ENCODE measurements around the gene PUDP. TPM values are rescaled to one million over a fixed set of nuclear protein-coding genes. Genes with fewer than 3 reads are reported as not detected.
"Not testable (repeated sequence)": the region's sequence is repeated elsewhere in the genome, so short reads cannot be mapped to it uniquely, and the experiment has no call there.

The PUDP gene
- total and polyA plus RNA-seq, 2 donors = 7.9 to 18.8 TPM

DNA sequence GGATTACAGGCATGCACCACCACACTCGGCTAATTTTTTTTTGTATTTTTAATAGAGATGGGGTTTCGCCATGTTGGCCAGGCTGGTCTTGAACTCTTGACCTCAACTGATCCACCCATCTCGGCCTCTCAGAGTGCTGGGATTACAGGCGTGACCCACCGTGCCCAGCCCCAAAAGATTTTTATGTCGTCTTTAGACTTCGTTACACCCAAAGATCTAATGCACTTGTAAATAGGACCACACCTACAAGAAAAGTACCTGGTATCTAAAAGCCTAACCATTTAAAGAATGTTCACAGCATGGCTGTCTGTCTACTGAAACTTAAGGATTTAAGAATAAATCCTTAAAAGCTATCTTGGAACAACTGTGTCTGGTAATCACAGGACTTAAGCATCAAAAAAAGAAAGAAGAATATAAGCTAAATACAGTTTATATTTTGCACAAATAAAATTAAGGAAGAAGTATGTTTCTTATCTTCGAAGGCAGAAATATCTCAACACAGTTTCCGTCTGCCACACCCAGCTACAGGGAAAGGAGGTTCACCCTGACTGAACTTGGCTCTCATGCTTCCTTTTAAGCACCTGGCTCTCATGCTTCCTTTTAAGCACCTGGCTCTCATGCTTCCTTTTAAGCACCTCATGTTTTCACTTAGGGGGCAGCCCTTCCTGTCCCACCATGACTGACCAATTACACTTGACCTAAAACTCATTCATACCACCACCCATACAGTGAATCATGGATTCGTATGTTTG lies 92.4 kb downstream of the PUDP start:
- H3K4me1 ChIP-seq (ENCODE audit: control insufficient read depth in 2 of 2, insufficient read depth in 2 of 2, low read length in 2 of 2) = peaks cover 7 to 82% of the 10 kb centered on the region in 2 donors
- peaks cover 0 to 3% of the 10 kb centered on the region in 2 donors for H3K9me3 ChIP-seq (ENCODE audit: control insufficient read depth in 2 of 2, insufficient read depth in 1 of 2, low read length in 1 of 2)
- WGBS = 75% methylated on average over 10 of the region's 10 CpGs
- peak in 1 of 9 donors; percentile 71 for DNase-seq (ENCODE audit: low read depth in 6 of 9, low spot score in 9 of 9)
- no peak overlapping the region for H3K4me3 ChIP-seq (ENCODE audit: low read length in 2 of 2)
- peak overlapping the region in 1 of 2 donors; percentile 90 for H3K27ac ChIP-seq (ENCODE audit: low read depth in 1 of 2, low read length in 1 of 2)
- peaks cover 0 to 75% of the 10 kb centered on the region in 2 donors for H3K36me3 ChIP-seq (ENCODE audit: control insufficient read depth in 2 of 2, insufficient read depth in 2 of 2, low read length in 1 of 2)
- no peaks in the 10 kb centered on the region for H3K27me3 ChIP-seq (ENCODE audit: control insufficient read depth in 2 of 2, insufficient read depth in 1 of 2, low read length in 1 of 2)

DNA sequence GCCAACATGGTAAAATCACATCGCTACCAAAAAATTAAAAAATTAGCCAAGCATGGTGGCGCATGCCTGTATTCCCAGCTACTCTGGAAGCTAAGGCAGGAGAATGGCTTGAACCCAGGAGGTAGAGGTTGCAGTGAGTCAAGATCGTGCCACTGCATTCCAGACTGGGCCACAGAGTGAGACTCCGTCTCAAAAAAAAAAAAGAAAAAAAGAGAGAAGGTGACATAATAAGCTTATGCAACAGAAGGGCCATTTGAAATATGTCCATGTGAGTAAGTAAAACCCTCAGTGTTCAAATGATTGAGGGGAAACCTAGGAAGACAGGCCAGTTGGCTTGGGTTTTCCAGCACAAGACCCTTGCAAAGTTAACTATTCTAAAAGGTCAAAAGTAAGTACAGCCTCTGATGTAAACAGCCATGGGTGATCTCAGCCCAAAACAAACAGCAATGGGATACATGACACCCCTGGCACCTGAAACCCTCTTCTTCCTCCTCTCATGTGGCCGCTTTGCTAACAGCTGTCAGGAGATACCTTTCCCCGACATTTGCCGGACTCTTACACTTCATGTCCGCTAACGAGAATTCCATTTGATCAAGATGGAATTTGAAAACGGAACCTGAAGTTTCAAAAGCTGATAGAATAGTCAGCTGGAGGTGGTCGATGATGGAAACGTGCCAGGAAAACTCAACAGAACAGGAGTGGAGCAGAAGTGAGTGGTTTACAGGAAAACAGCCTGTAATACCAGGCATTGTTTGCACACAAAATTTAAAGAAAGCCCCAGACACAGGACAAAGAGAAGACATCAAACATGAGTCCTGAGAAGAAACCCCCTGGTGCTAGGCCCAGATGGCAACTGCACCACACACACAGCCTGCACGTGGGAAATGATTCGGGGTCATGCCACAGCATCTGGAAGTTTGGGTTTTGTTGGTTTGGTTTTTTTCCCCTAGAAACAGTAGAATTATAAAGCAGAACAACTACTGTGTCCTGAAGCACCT lies 93.4 kb downstream of the PUDP start:
- Histone ChIP-seq H3K27me3 (ENCODE audit: control insufficient read depth in 2 of 2, insufficient read depth in 1 of 2, low read length in 1 of 2) (no peaks in the 10 kb centered on the region), H3K27ac (ENCODE audit: low read depth in 1 of 2, low read length in 1 of 2) (peak overlapping the region in 1 of 2 donors; percentile 90), H3K9me3 (ENCODE audit: control insufficient read depth in 2 of 2, insufficient read depth in 1 of 2, low read length in 1 of 2) (peaks cover 0 to 3% of the 10 kb centered on the region in 2 donors), H3K36me3 (ENCODE audit: control insufficient read depth in 2 of 2, insufficient read depth in 2 of 2, low read length in 1 of 2) (peaks cover 0 to 74% of the 10 kb centered on the region in 2 donors), H3K4me1 (ENCODE audit: control insufficient read depth in 2 of 2, insufficient read depth in 2 of 2, low read length in 2 of 2) (peaks cover 7 to 78% of the 10 kb centered on the region in 2 donors), H3K4me3 (ENCODE audit: low read length in 2 of 2) (no peak overlapping the region)
- 80% methylated on average over 14 of the region's 14 CpGs for WGBS
- DNase-seq (ENCODE audit: low read depth in 6 of 9, low spot score in 9 of 9) = peak in 1 of 9 donors; percentile 58

DNA sequence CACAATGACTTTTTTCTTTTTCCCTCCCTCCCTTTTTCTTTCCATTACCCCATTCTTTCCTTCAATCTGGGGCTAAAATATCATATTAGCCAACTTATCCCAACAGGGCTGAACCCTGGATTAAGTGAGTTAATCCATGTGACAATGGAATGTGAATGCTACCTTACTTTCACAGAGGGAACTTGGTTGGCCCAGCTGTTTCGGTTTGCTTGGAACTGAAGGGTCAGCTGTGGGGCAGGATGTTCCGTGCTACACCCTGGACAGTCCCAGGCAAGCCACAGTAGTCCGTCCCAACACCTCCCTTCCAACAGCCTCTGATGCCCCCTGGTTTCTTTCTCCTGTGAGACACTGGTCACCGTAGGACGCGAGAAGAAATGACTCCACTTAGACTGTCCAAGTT lies 95.4 kb downstream of the PUDP start:
- no peak for DNase-seq (ENCODE audit: low read depth in 6 of 9, low spot score in 9 of 9)
- Histone ChIP-seq H3K36me3 (ENCODE audit: control insufficient read depth in 2 of 2, insufficient read depth in 2 of 2, low read length in 1 of 2) (peaks cover 0 to 72% of the 10 kb centered on the region in 2 donors), H3K4me1 (ENCODE audit: control insufficient read depth in 2 of 2, insufficient read depth in 2 of 2, low read length in 2 of 2) (peaks cover 7 to 61% of the 10 kb centered on the region in 2 donors), H3K27ac (ENCODE audit: low read depth in 1 of 2, low read length in 1 of 2) (peak overlapping the region in 1 of 2 donors; percentile 34), H3K4me3 (ENCODE audit: low read length in 2 of 2) (no peak overlapping the region), H3K9me3 (ENCODE audit: control insufficient read depth in 2 of 2, insufficient read depth in 1 of 2, low read length in 1 of 2) (peaks cover 0 to 3% of the 10 kb centered on the region in 2 donors), H3K27me3 (ENCODE audit: control insufficient read depth in 2 of 2, insufficient read depth in 1 of 2, low read length in 1 of 2) (no peaks in the 10 kb centered on the region)
- WGBS = 97% methylated on average over 6 of the region's 6 CpGs

DNA sequence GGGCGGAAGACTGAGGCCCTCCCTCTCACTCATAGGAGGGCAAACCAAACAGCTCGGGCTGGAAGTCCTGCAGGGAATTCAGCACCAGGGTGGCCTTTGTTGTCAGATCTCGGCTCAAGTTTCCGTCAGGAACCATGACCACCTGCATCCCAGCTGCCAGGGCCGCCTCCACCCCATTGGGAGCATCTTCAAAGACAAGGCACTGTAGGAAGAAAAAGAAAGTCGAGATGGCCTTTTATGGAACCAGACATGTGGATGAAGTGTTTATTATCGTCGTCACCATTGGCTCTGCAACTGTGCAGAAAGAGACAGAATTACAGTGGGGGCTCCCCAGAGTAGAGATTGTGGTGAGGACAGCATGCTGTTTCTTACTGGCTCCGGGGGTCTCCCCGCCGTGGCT lies 97.7 kb downstream of the PUDP start:
- WGBS = 91% methylated on average over 11 of the region's 11 CpGs
- no peak overlapping the region for H3K27ac ChIP-seq (ENCODE audit: low read depth in 1 of 2, low read length in 1 of 2)
- peaks cover 0 to 55% of the 10 kb centered on the region in 2 donors for H3K36me3 ChIP-seq (ENCODE audit: control insufficient read depth in 2 of 2, insufficient read depth in 2 of 2, low read length in 1 of 2)
- no peak overlapping the region for H3K4me3 ChIP-seq (ENCODE audit: low read length in 2 of 2)
- peaks cover 7 to 44% of the 10 kb centered on the region in 2 donors for H3K4me1 ChIP-seq (ENCODE audit: control insufficient read depth in 2 of 2, insufficient read depth in 2 of 2, low read length in 2 of 2)
- H3K27me3 ChIP-seq (ENCODE audit: control insufficient read depth in 2 of 2, insufficient read depth in 1 of 2, low read length in 1 of 2) = no peaks in the 10 kb centered on the region
- peaks cover 0 to 3% of the 10 kb centered on the region in 2 donors for H3K9me3 ChIP-seq (ENCODE audit: control insufficient read depth in 2 of 2, insufficient read depth in 1 of 2, low read length in 1 of 2)
- no peak for DNase-seq (ENCODE audit: low read depth in 6 of 9, low spot score in 9 of 9)

DNA sequence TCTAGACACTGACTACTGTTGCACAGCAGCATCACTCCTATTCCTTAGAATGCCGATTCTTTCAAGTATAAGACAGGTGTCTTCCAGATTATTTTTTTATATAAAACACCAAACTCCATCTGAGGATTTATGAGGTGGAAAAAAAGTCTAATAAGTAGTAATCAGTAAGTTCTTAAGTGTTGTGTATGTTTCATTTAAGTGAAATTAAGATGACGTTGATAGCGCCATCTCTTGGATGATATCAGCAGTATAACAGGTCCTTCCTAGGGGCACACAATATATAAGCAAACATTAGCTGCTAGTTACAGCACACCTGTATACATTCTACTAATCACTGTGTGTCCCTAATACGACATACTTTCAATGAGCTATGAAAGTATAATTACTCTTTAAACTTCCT lies 100.0 kb downstream of the PUDP start:
- Histone ChIP-seq H3K36me3 (ENCODE audit: control insufficient read depth in 2 of 2, insufficient read depth in 2 of 2, low read length in 1 of 2) (peaks cover 0 to 42% of the 10 kb centered on the region in 2 donors), H3K4me1 (ENCODE audit: control insufficient read depth in 2 of 2, insufficient read depth in 2 of 2, low read length in 2 of 2) (peaks cover 2 to 29% of the 10 kb centered on the region in 2 donors), H3K9me3 (ENCODE audit: control insufficient read depth in 2 of 2, insufficient read depth in 1 of 2, low read length in 1 of 2) (peaks cover 0 to 3% of the 10 kb centered on the region in 2 donors), H3K4me3 (ENCODE audit: low read length in 2 of 2) (no peak overlapping the region), H3K27me3 (ENCODE audit: control insufficient read depth in 2 of 2, insufficient read depth in 1 of 2, low read length in 1 of 2) (no peaks in the 10 kb centered on the region), H3K27ac (ENCODE audit: low read depth in 1 of 2, low read length in 1 of 2) (no peak overlapping the region)
- over 99% methylated on average over 4 of the region's 4 CpGs for WGBS
- no peak for DNase-seq (ENCODE audit: low read depth in 6 of 9, low spot score in 9 of 9)

DNA sequence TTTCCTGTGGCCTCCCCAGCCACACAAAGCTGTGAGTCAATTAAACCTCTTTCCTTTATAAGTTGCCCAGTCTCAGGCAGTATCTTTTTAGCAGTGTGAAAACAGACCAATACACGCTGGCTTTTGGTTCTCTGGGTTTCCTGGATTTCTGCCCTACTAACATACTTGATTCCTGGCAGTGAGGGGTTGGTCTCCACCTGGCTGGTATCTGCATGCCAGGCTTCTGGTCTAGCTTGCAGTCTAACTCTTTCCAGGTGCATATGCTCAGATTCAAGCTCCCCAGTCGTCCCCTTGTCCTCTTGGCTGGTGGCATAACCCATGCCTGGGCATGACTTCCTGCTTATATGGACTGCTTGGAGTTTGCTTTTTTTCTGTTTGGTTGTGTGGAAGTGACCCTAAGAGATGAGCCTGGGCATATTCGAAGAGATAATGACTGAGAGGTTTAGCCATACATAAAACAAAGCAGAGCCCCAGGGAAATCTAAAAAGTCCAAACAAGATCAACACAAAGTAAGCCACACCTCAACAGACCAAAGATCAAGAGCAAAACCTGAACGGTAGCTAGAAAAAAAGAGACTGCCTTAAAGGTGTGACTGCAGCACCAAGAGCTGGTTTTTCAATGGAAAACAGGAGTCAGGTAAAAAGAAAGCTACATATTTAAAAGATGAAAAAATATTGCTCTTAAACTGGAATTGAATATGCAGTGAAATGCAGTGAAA lies 102.6 kb downstream of the PUDP start:
- peaks cover 0 to 24% of the 10 kb centered on the region in 2 donors for H3K36me3 ChIP-seq (ENCODE audit: control insufficient read depth in 2 of 2, insufficient read depth in 2 of 2, low read length in 1 of 2)
- peaks cover 0 to 31% of the 10 kb centered on the region in 2 donors for H3K4me1 ChIP-seq (ENCODE audit: control insufficient read depth in 2 of 2, insufficient read depth in 2 of 2, low read length in 2 of 2)
- no peaks in the 10 kb centered on the region for H3K27me3 ChIP-seq (ENCODE audit: control insufficient read depth in 2 of 2, insufficient read depth in 1 of 2, low read length in 1 of 2)
- H3K9me3 ChIP-seq (ENCODE audit: control insufficient read depth in 2 of 2, insufficient read depth in 1 of 2, low read length in 1 of 2) = no peaks in the 10 kb centered on the region
- DNase-seq (ENCODE audit: low read depth in 6 of 9, low spot score in 9 of 9) = peak in 1 of 9 donors; percentile 35
- no peak overlapping the region for H3K4me3 ChIP-seq (ENCODE audit: low read length in 2 of 2)
- peak overlapping the region in 1 of 2 donors; percentile 79 for H3K27ac ChIP-seq (ENCODE audit: low read depth in 1 of 2, low read length in 1 of 2)
- WGBS = 53% methylated on average over 4 of the region's 4 CpGs

DNA sequence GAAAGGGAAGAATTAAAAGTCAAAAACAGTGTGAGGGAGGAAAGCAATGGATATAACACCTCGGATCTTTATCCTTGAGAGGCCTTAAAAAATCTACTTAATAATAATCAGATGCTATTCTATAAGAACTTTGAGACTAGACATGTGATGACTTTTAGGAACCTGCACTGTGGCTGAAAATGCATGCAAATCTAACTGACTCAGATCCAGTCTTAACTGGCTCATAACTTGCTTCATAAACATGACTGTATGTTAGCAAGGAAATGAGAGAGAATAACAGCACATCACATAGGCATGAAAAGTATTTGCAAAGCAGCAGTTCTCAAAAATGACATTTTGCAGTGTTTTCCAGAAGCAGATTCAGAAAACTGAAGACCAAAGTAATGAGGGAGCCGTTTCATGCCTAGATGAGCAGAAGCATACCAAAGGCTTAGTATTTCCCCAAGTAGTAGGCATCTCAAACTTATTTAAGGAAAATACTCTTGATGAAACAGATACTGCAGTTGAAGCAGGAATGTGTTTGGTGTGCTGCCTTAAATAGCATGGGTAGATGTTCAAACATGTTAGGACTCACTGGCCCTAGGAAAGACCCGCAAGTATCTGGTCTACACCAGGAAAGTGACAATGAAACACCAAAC lies 104.0 kb downstream of the PUDP start:
- not testable (repeated sequence) for H3K4me3 ChIP-seq (ENCODE audit: low read length in 2 of 2); H3K27ac ChIP-seq (ENCODE audit: low read depth in 1 of 2, low read length in 1 of 2); H3K9me3 ChIP-seq (ENCODE audit: control insufficient read depth in 2 of 2, insufficient read depth in 1 of 2, low read length in 1 of 2); DNase-seq (ENCODE audit: low read depth in 6 of 9, low spot score in 9 of 9); H3K27me3 ChIP-seq (ENCODE audit: control insufficient read depth in 2 of 2, insufficient read depth in 1 of 2, low read length in 1 of 2)
- Histone ChIP-seq H3K36me3 (ENCODE audit: control insufficient read depth in 2 of 2, insufficient read depth in 2 of 2, low read length in 1 of 2) (peaks cover 0 to 11% of the 10 kb centered on the region in 2 donors), H3K4me1 (ENCODE audit: control insufficient read depth in 2 of 2, insufficient read depth in 2 of 2, low read length in 2 of 2) (peaks cover 0 to 26% of the 10 kb centered on the region in 2 donors)
- WGBS = 93% methylated on average over 3 of the region's 3 CpGs

DNA sequence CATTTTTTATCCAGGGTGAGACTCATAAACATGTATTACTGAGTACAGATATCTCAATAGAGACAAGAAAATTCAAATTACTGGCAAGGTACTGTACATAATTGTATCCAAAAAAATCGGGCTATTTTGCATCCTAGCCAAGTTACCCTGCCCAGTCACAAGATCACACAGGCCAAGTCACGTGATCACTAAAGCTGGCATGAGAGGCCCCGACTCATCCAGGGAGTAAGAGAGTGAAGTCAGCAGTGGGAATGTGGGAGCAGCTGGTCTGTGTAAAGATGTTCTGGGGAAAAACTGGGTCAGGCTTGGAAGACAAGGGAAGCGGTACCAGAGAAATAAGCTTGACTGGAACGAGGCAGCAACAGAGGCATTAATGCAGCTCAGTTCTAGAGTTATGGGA lies 119.7 kb downstream of the PUDP start:
- WGBS = 96% methylated on average over 5 of the region's 5 CpGs
- Histone ChIP-seq H3K9me3 (ENCODE audit: control insufficient read depth in 2 of 2, insufficient read depth in 1 of 2, low read length in 1 of 2) (no peaks in the 10 kb centered on the region), H3K27ac (ENCODE audit: low read depth in 1 of 2, low read length in 1 of 2) (no peak overlapping the region), H3K36me3 (ENCODE audit: control insufficient read depth in 2 of 2, insufficient read depth in 2 of 2, low read length in 1 of 2) (no peaks in the 10 kb centered on the region), H3K4me1 (ENCODE audit: control insufficient read depth in 2 of 2, insufficient read depth in 2 of 2, low read length in 2 of 2) (no peaks in the 10 kb centered on the region), H3K4me3 (ENCODE audit: low read length in 2 of 2) (no peak overlapping the region), H3K27me3 (ENCODE audit: control insufficient read depth in 2 of 2, insufficient read depth in 1 of 2, low read length in 1 of 2) (no peaks in the 10 kb centered on the region)
- no peak for DNase-seq (ENCODE audit: low read depth in 6 of 9, low spot score in 9 of 9)

Data from thymus (tissue), 11 donors.